ELR (cell line): ENCODE measurements around the gene AFAP1L1.
A peak's percentile ranks its signal among the peaks of the same experiment; 100 is the strongest.
"Not testable (repeated sequence)": the region's sequence is repeated elsewhere in the genome, so short reads cannot be mapped to it uniquely, and the experiment has no call there.

ENCODE experiments used
- DNase-seq: peaks from one replicate; pipeline ENCODE4 v3.0.0-alpha.2; 2015; ENCODE audit warnings: low read depth

The AFAP1L1 gene

GRCh38 chr5:149374303-149374702, 102.6 kb downstream of the AFAP1L1 start:
- no peak for DNase-seq

GRCh38 chr5:149374801-149375200, 103.1 kb downstream of the AFAP1L1 start:
- no peak for DNase-seq

GRCh38 chr5:149375434-149375833, 103.8 kb downstream of the AFAP1L1 start:
- DNase-seq: no peak

- DNase-seq: no peak
These were observed 104.4 kb downstream of the AFAP1L1 start for GRCh38 chr5:149376104-149376503.

GRCh38 chr5:149376711-149377447, 105.2 kb downstream of the AFAP1L1 start:
- no peak for DNase-seq

GRCh38 chr5:149378241-149378820, 106.7 kb downstream of the AFAP1L1 start:
- DNase-seq: no peak

- DNase-seq: no peak
These were observed 107.6 kb downstream of the AFAP1L1 start, which contains the start of gene IL17B for GRCh38 chr5:149379177-149379761. IL17B (minus strand) TSS chr5:149379292; CDS start chr5:149379225, 67 bp downstream.

GRCh38 chr5:149379818-149380374, 108.2 kb downstream of the AFAP1L1 start:
- no peak for DNase-seq

- no peak for DNase-seq
These were observed 108.9 kb downstream of the AFAP1L1 start for GRCh38 chr5:149380466-149381121.

GRCh38 chr5:149381261-149381985, 109.8 kb downstream of the AFAP1L1 start:
- no peak for DNase-seq

GRCh38 chr5:149381986-149382338, 110.3 kb downstream of the AFAP1L1 start:
- peak; percentile 76 for DNase-seq

- no peak for DNase-seq
These were observed 111.0 kb downstream of the AFAP1L1 start for GRCh38 chr5:149382517-149383220.

- no peak for DNase-seq
These were observed 111.7 kb downstream of the AFAP1L1 start for GRCh38 chr5:149383399-149383798.

GRCh38 chr5:149386166-149386565, 114.5 kb downstream of the AFAP1L1 start:
- DNase-seq: no peak

- peak; percentile 20 for DNase-seq
These were observed 115.5 kb downstream of the AFAP1L1 start for GRCh38 chr5:149387081-149387631.

GRCh38 chr5:149387982-149388381, 116.3 kb downstream of the AFAP1L1 start:
- peak; percentile 28 for DNase-seq

- no peak for DNase-seq
These were observed 117.0 kb downstream of the AFAP1L1 start for GRCh38 chr5:149388498-149389190.

- no peak for DNase-seq
These were observed 118.2 kb downstream of the AFAP1L1 start for GRCh38 chr5:149389552-149390495.

- DNase-seq: not testable (repeated sequence)
These were observed 119.4 kb downstream of the AFAP1L1 start for GRCh38 chr5:149391076-149391475.
